MG63 (cell line): ENCODE results near the gene BEX5. TPM values are rescaled to one million over a fixed set of nuclear protein-coding genes. Genes with fewer than 3 reads are reported as not detected.

Experiments
- total RNA-seq: library from RNA; depleted of rRNA; stranded (reverse); fragments of >200 nt; shearing (Covaris generic); gene quantifications from 2 replicates; pipeline ENCODE4 v1.2.3, GENCODE V29; 2014; ENCODE audit warnings: low replicate concordance; rRNA removed

BEX5 gene
- total RNA-seq, 1 experiment from 2014 or later = not detected

Other genes with a start within 250 kb of the BEX5 start
- gene ZMAT1, start 223.9 kb downstream of the BEX5 start, total RNA-seq = not detected in 2 replicates
- not detected in 2 replicates for gene TCEAL2, start 30.3 kb downstream of the BEX5 start, total RNA-seq
- gene TCEAL6, start 13.5 kb downstream of the BEX5 start, total RNA-seq = not detected in 2 replicates
- not detected in 2 replicates for gene TCP11X1, start 59.3 kb upstream of the BEX5 start, total RNA-seq
- gene NXF2, start 91.2 kb upstream of the BEX5 start, total RNA-seq = not detected in 2 replicates